GM12878 (cell line): Measurements from ENCODE around the gene BCKDHB. TPM values are rescaled to one million over a fixed set of nuclear protein-coding genes. Genes with fewer than 3 reads are reported as not detected.

Source experiments
- ATAC-seq: fragments of 200-7000 bp; cut with Tn5 transposase; 3 replicates; pipeline ENCODE4 v1.9.1; 2020; ENCODE audit warnings: mild to moderate bottlenecking, moderate library complexity
- BruUV-seq: library from RNA; stranded (reverse); fragments of 400-500 nt; replicated peaks from 2 replicates; lab custom pipeline; 2021; lab: Mats Ljungman, UMichigan
- CTCF ChIA-PET: fragments of 300-600 bp; sonication (Branson Sonifier 250); formaldehyde crosslinking; extraction: SDS; loops from one replicate; lab custom pipeline; 2021; ENCODE audit warnings: inconsistent platforms; lab: Yijun Ruan, JAX
- POLR2A ChIA-PET: fragments of 350-600 bp; formaldehyde crosslinking; extraction: SDS; loops from one replicate; lab custom pipeline; 2021; ENCODE audit warnings: inconsistent platforms; lab: Charles Lee
- RAD21 ChIA-PET: fragments of 300-600 bp; sonication (Branson Sonifier 250); formaldehyde crosslinking; loops from one replicate; lab custom pipeline; 2023; ENCODE audit warnings: antibody characterized with exemption; ENCODE audit not compliant: unreplicated experiment; lab: Charles Lee
- SMC1A ChIA-PET: fragments of 300-600 bp; sonication (Branson Sonifier 250); formaldehyde crosslinking; loops from one replicate; lab custom pipeline; 2023; ENCODE audit not compliant: unreplicated experiment, uncharacterized antibody; lab: Charles Lee
- DNase-seq: peaks from one replicate; pipeline ENCODE4 v3.0.0-alpha.2; 2011; ENCODE audit warnings: low read depth, low spot score
- FAIRE-seq: peaks from 3 replicates; lab custom pipeline; 2011; peaks lifted over from hg19 to GRCh38; lab: Jason Lieb, UNC
- H2AFZ ChIP-seq: 2 replicates; pipeline ENCODE4 v1.6.0; 2011; ENCODE audit warnings: low read depth, low read length, control low read depth; ENCODE audit not compliant: control insufficient read depth
- H3K27ac ChIP-seq: 2 replicates; pipeline ENCODE4 v1.5.1; 2011; ENCODE audit warnings: control low read depth; ENCODE audit not compliant: control insufficient read depth, insufficient read depth
- H3K27me3 ChIP-seq, 2 experiments: replicated peaks in 1 of 2; 2 replicates each; pipeline versions ENCODE4 v1.6.0 to v1.6.1; 2011; ENCODE audit warnings: low read length in 1 of 2; ENCODE audit not compliant: control insufficient read depth in 2 of 2, insufficient read depth in 2 of 2
- H3K36me3 ChIP-seq, 2 experiments: 2 replicates each; pipeline ENCODE4 v1.5.1; 2011; ENCODE audit warnings: low read length in 1 of 2; ENCODE audit not compliant: control insufficient read depth in 2 of 2, insufficient read depth in 2 of 2
- H3K4me1 ChIP-seq: 2 replicates; pipeline ENCODE4 v1.6.1; 2011; ENCODE audit warnings: mild to moderate bottlenecking, low read length, moderate library complexity, mixed read lengths; ENCODE audit not compliant: control insufficient read depth, insufficient read depth
- H3K4me2 ChIP-seq: 2 replicates; pipeline ENCODE4 v1.6.0; 2011; ENCODE audit warnings: control low read depth; ENCODE audit not compliant: control insufficient read depth, insufficient read depth
- H3K4me3 ChIP-seq: fragments of 200-600 bp; sonication (generic); 2 replicates; pipeline ENCODE4 v1.5.1; 2016
- H3K79me2 ChIP-seq: 2 replicates; pipeline ENCODE4 v1.6.0; 2011; ENCODE audit warnings: low read length; ENCODE audit not compliant: control insufficient read depth, insufficient read depth
- H3K9ac ChIP-seq: 2 replicates; pipeline ENCODE4 v1.8.0; 2011; ENCODE audit warnings: low read length, control low read depth, mixed read lengths; ENCODE audit not compliant: control insufficient read depth, insufficient read depth
- H3K9me3 ChIP-seq: replicated peaks from 3 replicates; pipeline ENCODE4 v1.5.1; 2011; ENCODE audit warnings: mild to moderate bottlenecking, low read length; ENCODE audit not compliant: control insufficient read depth, insufficient read depth
- H4K20me1 ChIP-seq: 2 replicates; pipeline ENCODE4 v1.6.0; 2011; ENCODE audit not compliant: control insufficient read depth, insufficient read depth
- CHD2 ChIP-seq: IDR thresholded peaks from 2 replicates; pipeline ENCODE4 v1.6.1; 2011; ENCODE audit warnings: low read depth, low read length, improper control_type of control experiment, borderline replicate concordance
- MTA2 ChIP-seq: fragments of 450-650 bp; IDR thresholded peaks from 2 replicates; pipeline ENCODE4 v1.6.1; 2016; ENCODE audit warnings: low read depth, mild to moderate bottlenecking, moderate library complexity
- NBN ChIP-seq: fragments of 450-650 bp; IDR thresholded peaks from 2 replicates; pipeline ENCODE4 v1.6.1; 2016
- PAX5 ChIP-seq: IDR thresholded peaks from 2 replicates; pipeline ENCODE4 v1.6.1; 2011; ENCODE audit warnings: low read depth, low read length, borderline replicate concordance
- WGBS: methylation state at CpG from one replicate; pipeline ENCODE4 v1.1.6; 2016; ENCODE audit warnings: low lambda C conversion rate; ENCODE audit not compliant: insufficient replicate concordance, insufficient coverage; ENCODE audit errors: missing lambda C conversion rate; 5-methylcytosine and 5-hydroxymethylcytosine counted together
- in situ Hi-C: fragments of 300-500 bp; cut with MboI; formaldehyde crosslinking; loops from 9 replicates; pipeline ENCODE4 v1.14.3; 2018; ENCODE audit warnings: mixed read lengths
- intact Hi-C: fragments of 100-400 bp; cut with micrococcal nuclease; formaldehyde crosslinking; loops from one replicate; pipeline ENCODE4 v1.14.2; 2022; ENCODE audit not compliant: unreplicated experiment
- polyA plus RNA-seq, 11 experiments: library from polyadenylated mRNA; depleted of rRNA in 4 of 11; unstranded in 6 of 11; stranded (reverse) in 5 of 11; fragments of >200 nt; fragmentation: Nextera tagmentation in 4 of 11; fragmentation: Illumina TruSeq in 1 of 11; extraction: Ambion mirVana in 4 of 11; extraction: Trizol in 1 of 11; gene quantifications; 1 replicate in 1 of 11; 2 replicates in 10 of 11; pipeline versions ENCODE4 v1.2.1 to v1.2.3, GENCODE V29; 2011 to 2016; ENCODE audit warnings: inconsistent platforms in 2 of 11, missing spikeins in 2 of 11, low read depth in 1 of 11
- total RNA-seq, 4 experiments: library from RNA; depleted of rRNA in 3 of 4; stranded (reverse); fragments of >200 nt in 3 of 4; fragmentation: Illumina TruSeq in 1 of 4; extraction: Trizol in 1 of 4; gene quantifications; 2 replicates each; pipeline versions ENCODE4 v1.2.1 to v1.2.3, GENCODE V29; 2013 to 2021
- TF ChIP-seq, protein P1 (sequence below): fragments of 450-650 bp; IDR thresholded peaks from 2 replicates; pipeline ENCODE4 v1.6.1; 2017; ENCODE audit warnings: mild to moderate bottlenecking, moderate library complexity
- TF ChIP-seq, protein P2 (sequence below): fragments of 450-650 bp; IDR thresholded peaks from 2 replicates; pipeline ENCODE4 v1.6.1; 2017; ENCODE audit warnings: low read depth, mild to moderate bottlenecking, moderate library complexity
- TF ChIP-seq, protein P3 (sequence below): fragments of 450-650 bp; IDR thresholded peaks from 2 replicates; pipeline ENCODE4 v1.6.1; 2017; ENCODE audit warnings: mild to moderate bottlenecking, low read depth, inconsistent platforms; ENCODE audit not compliant: poor library complexity, severe bottlenecking
- TF ChIP-seq, protein P4 (sequence below): fragments of 450-650 bp; formaldehyde crosslinking; IDR thresholded peaks from 2 replicates; pipeline ENCODE4 v1.5.0; 2022; ENCODE audit warnings: mild to moderate bottlenecking, missing genetic modification characterization

Gene BCKDHB
- total and polyA plus RNA-seq, 10 of the 15 experiments (the other 5 are each of a cell fraction or from before 2014, with no cell fraction given), result 12.9 to 57.1 (median 25.3) TPM

DNA sequence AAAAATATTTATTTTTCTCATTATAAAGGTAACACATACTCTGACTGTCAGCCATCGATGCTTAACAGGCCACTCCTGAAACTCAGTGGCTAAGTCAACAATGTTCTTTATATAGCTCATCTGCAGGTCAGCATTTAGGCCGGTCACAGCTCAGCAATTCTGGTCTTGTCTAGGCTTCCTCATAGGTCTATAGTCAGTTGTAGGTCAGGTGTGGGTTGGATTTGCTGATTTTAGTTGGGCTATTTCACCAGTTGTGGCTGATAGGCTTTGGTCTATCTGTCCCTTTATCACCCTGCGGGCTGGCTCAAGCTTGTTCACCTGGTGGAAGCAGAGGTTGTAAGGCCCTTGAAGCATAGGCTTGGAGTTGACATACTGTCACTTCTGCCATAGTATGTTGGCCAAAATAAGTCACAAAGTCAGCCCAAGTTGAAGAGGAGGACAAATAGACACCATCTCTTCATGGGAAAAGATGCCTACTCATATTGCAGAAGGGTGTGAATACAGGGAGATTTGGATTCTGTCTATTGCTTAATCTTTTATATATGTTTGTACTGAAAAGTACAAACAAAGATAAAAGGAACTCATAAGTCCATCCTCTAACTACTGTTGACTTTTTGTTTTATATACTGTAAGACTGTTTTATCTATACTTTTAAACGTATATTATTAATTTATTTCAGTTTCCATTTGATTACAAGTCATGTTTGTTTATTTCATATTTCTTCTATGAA is 75.0 kb downstream of the BCKDHB start:
- in situ Hi-C loops (no loop called here), intact Hi-C loops (no loop called here)
- H3K9me3 ChIP-seq, result no peaks in the 10 kb centered on the region; the same call in 2 of the 3 replicates
- H3K27ac ChIP-seq, result no peak overlapping the region
- H3K27me3 ChIP-seq, result no peaks in the 10 kb centered on the region
- TF ChIP-seq, protein P1, sequence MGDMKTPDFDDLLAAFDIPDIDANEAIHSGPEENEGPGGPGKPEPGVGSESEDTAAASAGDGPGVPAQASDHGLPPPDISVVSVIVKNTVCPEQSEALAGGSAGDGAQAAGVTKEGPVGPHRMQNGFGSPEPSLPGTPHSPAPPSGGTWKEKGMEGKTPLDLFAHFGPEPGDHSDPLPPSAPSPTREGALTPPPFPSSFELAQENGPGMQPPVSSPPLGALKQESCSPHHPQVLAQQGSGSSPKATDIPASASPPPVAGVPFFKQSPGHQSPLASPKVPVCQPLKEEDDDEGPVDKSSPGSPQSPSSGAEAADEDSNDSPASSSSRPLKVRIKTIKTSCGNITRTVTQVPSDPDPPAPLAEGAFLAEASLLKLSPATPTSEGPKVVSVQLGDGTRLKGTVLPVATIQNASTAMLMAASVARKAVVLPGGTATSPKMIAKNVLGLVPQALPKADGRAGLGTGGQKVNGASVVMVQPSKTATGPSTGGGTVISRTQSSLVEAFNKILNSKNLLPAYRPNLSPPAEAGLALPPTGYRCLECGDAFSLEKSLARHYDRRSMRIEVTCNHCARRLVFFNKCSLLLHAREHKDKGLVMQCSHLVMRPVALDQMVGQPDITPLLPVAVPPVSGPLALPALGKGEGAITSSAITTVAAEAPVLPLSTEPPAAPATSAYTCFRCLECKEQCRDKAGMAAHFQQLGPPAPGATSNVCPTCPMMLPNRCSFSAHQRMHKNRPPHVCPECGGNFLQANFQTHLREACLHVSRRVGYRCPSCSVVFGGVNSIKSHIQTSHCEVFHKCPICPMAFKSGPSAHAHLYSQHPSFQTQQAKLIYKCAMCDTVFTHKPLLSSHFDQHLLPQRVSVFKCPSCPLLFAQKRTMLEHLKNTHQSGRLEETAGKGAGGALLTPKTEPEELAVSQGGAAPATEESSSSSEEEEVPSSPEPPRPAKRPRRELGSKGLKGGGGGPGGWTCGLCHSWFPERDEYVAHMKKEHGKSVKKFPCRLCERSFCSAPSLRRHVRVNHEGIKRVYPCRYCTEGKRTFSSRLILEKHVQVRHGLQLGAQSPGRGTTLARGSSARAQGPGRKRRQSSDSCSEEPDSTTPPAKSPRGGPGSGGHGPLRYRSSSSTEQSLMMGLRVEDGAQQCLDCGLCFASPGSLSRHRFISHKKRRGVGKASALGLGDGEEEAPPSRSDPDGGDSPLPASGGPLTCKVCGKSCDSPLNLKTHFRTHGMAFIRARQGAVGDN, result no peak
- TF ChIP-seq, protein P2, sequence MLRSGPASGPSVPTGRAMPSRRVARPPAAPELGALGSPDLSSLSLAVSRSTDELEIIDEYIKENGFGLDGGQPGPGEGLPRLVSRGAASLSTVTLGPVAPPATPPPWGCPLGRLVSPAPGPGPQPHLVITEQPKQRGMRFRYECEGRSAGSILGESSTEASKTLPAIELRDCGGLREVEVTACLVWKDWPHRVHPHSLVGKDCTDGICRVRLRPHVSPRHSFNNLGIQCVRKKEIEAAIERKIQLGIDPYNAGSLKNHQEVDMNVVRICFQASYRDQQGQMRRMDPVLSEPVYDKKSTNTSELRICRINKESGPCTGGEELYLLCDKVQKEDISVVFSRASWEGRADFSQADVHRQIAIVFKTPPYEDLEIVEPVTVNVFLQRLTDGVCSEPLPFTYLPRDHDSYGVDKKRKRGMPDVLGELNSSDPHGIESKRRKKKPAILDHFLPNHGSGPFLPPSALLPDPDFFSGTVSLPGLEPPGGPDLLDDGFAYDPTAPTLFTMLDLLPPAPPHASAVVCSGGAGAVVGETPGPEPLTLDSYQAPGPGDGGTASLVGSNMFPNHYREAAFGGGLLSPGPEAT, result no peak
- TF ChIP-seq NBN (no peak), PAX5 (peak; percentile 38; the same call in 1 of the 2 replicates), MTA2 (no peak), CHD2 (no peak)
- TF ChIP-seq, protein P3, sequence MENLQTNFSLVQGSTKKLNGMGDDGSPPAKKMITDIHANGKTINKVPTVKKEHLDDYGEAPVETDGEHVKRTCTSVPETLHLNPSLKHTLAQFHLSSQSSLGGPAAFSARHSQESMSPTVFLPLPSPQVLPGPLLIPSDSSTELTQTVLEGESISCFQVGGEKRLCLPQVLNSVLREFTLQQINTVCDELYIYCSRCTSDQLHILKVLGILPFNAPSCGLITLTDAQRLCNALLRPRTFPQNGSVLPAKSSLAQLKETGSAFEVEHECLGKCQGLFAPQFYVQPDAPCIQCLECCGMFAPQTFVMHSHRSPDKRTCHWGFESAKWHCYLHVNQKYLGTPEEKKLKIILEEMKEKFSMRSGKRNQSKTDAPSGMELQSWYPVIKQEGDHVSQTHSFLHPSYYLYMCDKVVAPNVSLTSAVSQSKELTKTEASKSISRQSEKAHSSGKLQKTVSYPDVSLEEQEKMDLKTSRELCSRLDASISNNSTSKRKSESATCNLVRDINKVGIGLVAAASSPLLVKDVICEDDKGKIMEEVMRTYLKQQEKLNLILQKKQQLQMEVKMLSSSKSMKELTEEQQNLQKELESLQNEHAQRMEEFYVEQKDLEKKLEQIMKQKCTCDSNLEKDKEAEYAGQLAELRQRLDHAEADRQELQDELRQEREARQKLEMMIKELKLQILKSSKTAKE, result no peak
- TF ChIP-seq, protein P4, sequence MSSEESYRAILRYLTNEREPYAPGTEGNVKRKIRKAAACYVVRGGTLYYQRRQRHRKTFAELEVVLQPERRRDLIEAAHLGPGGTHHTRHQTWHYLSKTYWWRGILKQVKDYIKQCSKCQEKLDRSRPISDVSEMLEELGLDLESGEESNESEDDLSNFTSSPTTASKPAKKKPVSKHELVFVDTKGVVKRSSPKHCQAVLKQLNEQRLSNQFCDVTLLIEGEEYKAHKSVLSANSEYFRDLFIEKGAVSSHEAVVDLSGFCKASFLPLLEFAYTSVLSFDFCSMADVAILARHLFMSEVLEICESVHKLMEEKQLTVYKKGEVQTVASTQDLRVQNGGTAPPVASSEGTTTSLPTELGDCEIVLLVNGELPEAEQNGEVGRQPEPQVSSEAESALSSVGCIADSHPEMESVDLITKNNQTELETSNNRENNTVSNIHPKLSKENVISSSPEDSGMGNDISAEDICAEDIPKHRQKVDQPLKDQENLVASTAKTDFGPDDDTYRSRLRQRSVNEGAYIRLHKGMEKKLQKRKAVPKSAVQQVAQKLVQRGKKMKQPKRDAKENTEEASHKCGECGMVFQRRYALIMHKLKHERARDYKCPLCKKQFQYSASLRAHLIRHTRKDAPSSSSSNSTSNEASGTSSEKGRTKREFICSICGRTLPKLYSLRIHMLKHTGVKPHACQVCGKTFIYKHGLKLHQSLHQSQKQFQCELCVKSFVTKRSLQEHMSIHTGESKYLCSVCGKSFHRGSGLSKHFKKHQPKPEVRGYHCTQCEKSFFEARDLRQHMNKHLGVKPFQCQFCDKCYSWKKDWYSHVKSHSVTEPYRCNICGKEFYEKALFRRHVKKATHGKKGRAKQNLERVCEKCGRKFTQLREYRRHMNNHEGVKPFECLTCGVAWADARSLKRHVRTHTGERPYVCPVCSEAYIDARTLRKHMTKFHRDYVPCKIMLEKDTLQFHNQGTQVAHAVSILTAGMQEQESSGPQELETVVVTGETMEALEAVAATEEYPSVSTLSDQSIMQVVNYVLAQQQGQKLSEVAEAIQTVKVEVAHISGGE (CRISPR knock-in tag), result no peak
- peak; percentile 74 for ATAC-seq
- no peak overlapping the region for H3K9ac ChIP-seq
- FAIRE-seq, result no peak
- ChIA-PET SMC1A (interaction anchor here (1.3 kb wide), 1 partner anchor 341 kb away, joined by 3 read pairs; no protein-coding TSS in a partner anchor), POLR2A (no interaction called here), RAD21 (interaction anchor here (0.6 kb wide), 1 partner anchor 19 kb away, joined by 3 read pairs; no protein-coding TSS in a partner anchor), CTCF (interaction anchor here (0.7 to 1.1 kb wide), 2 partner anchors 10 to 33 kb away, joined by 3 read pairs; no protein-coding TSS in a partner anchor)
- no TSS peak for BruUV-seq
- no peaks in the 10 kb centered on the region for H3K79me2 ChIP-seq
- WGBS, result 48% methylated on average over 4 of the region's 4 CpGs
- H3K4me1 ChIP-seq, result no peaks in the 10 kb centered on the region
- H3K4me2 ChIP-seq, result no peak overlapping the region
- no peak overlapping the region for H2AFZ ChIP-seq
- no peak overlapping the region for H3K4me3 ChIP-seq
- DNase-seq, result no peak
- no peaks in the 10 kb centered on the region for H4K20me1 ChIP-seq
- no peaks in the 10 kb centered on the region for H3K36me3 ChIP-seq
